ENCODE measurements around the gene SND1.

- no peak for TF ChIP-seq CTCF (IDR thresholded peaks at IDR 0.05; ENCODE audit: low read length)
- no peak for TF ChIP-seq EZH2 (optimal IDR thresholded peaks at IDR 0.05; ENCODE audit: low read depth, low read length)
Measured at GRCh38 chr7:127616724-127617123, 35.3 kb upstream of the SND1 start.

All from MM.1S (cell line).